G401.6 (cell line): ENCODE results near the gene ARHGAP18.

Experiments
- FAIRE-seq: peaks from 2 replicates; lab custom pipeline; 2012; peaks lifted over from hg19 to GRCh38; lab: Jason Lieb, UNC

ARHGAP18 gene

GRCh38 chr6:129709769-129710449, at the start of gene ARHGAP18:
TSS of gene ARHGAP18 (minus strand) at chr6:129710177. CDS start at chr6:129710136, 41 bp downstream.
- peak; percentile 88 for FAIRE-seq

- FAIRE-seq, result no peak
Measured at GRCh38 chr6:129755787-129756186, 45.8 kb upstream of the ARHGAP18 start.

- no peak for FAIRE-seq
Measured at GRCh38 chr6:129754750-129755149, 44.8 kb upstream of the ARHGAP18 start.

- FAIRE-seq, result no peak
Measured at GRCh38 chr6:129753422-129753821, 43.4 kb upstream of the ARHGAP18 start.

- no peak for FAIRE-seq
Measured at GRCh38 chr6:129751384-129751783, 41.4 kb upstream of the ARHGAP18 start.

- no peak for FAIRE-seq
Measured at GRCh38 chr6:129750360-129750759, 40.4 kb upstream of the ARHGAP18 start.

GRCh38 chr6:129749749-129750120, 39.8 kb upstream of the ARHGAP18 start:
- FAIRE-seq, result no peak

- FAIRE-seq, result no peak
Measured at GRCh38 chr6:129748901-129749748, 39.1 kb upstream of the ARHGAP18 start.

GRCh38 chr6:129748212-129748900, 38.4 kb upstream of the ARHGAP18 start:
- FAIRE-seq, result no peak

GRCh38 chr6:129747588-129748112, 37.7 kb upstream of the ARHGAP18 start:
- no peak for FAIRE-seq

- no peak for FAIRE-seq
Measured at GRCh38 chr6:129744880-129745237, 34.9 kb upstream of the ARHGAP18 start.

GRCh38 chr6:129744201-129744879, 34.4 kb upstream of the ARHGAP18 start:
- no peak for FAIRE-seq

GRCh38 chr6:129740013-129740412, 30.0 kb upstream of the ARHGAP18 start:
- FAIRE-seq, result peak; percentile 33

GRCh38 chr6:129736105-129736504, 26.1 kb upstream of the ARHGAP18 start:
- FAIRE-seq, result no peak

GRCh38 chr6:129733290-129733689, 23.3 kb upstream of the ARHGAP18 start:
- FAIRE-seq, result no peak

GRCh38 chr6:129732542-129732941, 22.6 kb upstream of the ARHGAP18 start:
- no peak for FAIRE-seq

- no peak for FAIRE-seq
Measured at GRCh38 chr6:129732034-129732433, 22.1 kb upstream of the ARHGAP18 start.

- no peak for FAIRE-seq
Measured at GRCh38 chr6:129731428-129731827, 21.5 kb upstream of the ARHGAP18 start.

- FAIRE-seq, result peak; percentile 19
Measured at GRCh38 chr6:129730477-129731165, 20.6 kb upstream of the ARHGAP18 start.

GRCh38 chr6:129726650-129727049, 16.7 kb upstream of the ARHGAP18 start:
- no peak for FAIRE-seq

- no peak for FAIRE-seq
Measured at GRCh38 chr6:129725341-129725740, 15.4 kb upstream of the ARHGAP18 start.

- FAIRE-seq, result no peak
Measured at GRCh38 chr6:129719692-129720091, 9.7 kb upstream of the ARHGAP18 start.
